Measurements from ENCODE around the gene KIAA0513.
A peak's percentile ranks its signal among the peaks of the same experiment; 100 is the strongest.

KIAA0513 gene

GRCh38 chr16:85008271-85008670, 19.3 kb upstream of the KIAA0513 start:
- no peak for DNase-seq (ENCODE audit: low read depth in 1 of 2, low spot score in 1 of 2)
- no peak overlapping the region for H3K4me3 ChIP-seq (replicated peaks; ENCODE audit: insufficient read depth, low read length)
- H3K27ac ChIP-seq (replicated peaks), result no peak overlapping the region
- no peak for TF ChIP-seq CTCF (IDR thresholded peaks at IDR 0.05; ENCODE audit: insufficient read depth, low read length)
- no peak for TF ChIP-seq SPI1 (IDR thresholded peaks at IDR 0.05; ENCODE audit: borderline replicate concordance, low read depth)
- TF ChIP-seq POLR2AphosphoS5 (IDR thresholded peaks at IDR 0.05; ENCODE audit: low read depth), result no peak
- no peak for TF ChIP-seq GABPA (IDR thresholded peaks at IDR 0.05; ENCODE audit: low read depth)
- TF ChIP-seq REST (IDR thresholded peaks at IDR 0.05; ENCODE audit: insufficient replicate concordance, low read depth), result no peak
- H3K27me3 ChIP-seq (ENCODE audit: insufficient read depth, poor library complexity, severe bottlenecking), result no peaks in the 10 kb centered on the region

- Histone ChIP-seq H3K27me3 (ENCODE audit: insufficient read depth, poor library complexity, severe bottlenecking) (no peaks in the 10 kb centered on the region), H3K4me3 (replicated peaks; ENCODE audit: insufficient read depth, low read length) (peak overlapping the region; percentile 92), H3K27ac (replicated peaks) (peak overlapping the region; percentile 97)
- no peak for TF ChIP-seq SPI1 (IDR thresholded peaks at IDR 0.05; ENCODE audit: borderline replicate concordance, low read depth)
- TF ChIP-seq REST (IDR thresholded peaks at IDR 0.05; ENCODE audit: insufficient replicate concordance, low read depth), result no peak
- no peak for TF ChIP-seq GABPA (IDR thresholded peaks at IDR 0.05; ENCODE audit: low read depth)
- TF ChIP-seq CTCF (IDR thresholded peaks at IDR 0.05; ENCODE audit: insufficient read depth, low read length), result no peak
- TF ChIP-seq POLR2AphosphoS5 (IDR thresholded peaks at IDR 0.05; ENCODE audit: low read depth), result no peak
- DNase-seq (ENCODE audit: low read depth in 1 of 2, low spot score in 1 of 2), result no peak
Measured at GRCh38 chr16:85010446-85010930, 17.1 kb upstream of the KIAA0513 start.

- Histone ChIP-seq H3K4me3 (replicated peaks; ENCODE audit: insufficient read depth, low read length) (peak within 1 kb of the TSS; percentile 92), H3K27ac (replicated peaks) (peak within 1 kb of the TSS; percentile 97), H3K27me3 (ENCODE audit: insufficient read depth, poor library complexity, severe bottlenecking) (no peaks in the 10 kb centered on the region)
- peak; percentile 71 to 81 for DNase-seq (ENCODE audit: low read depth in 1 of 2, low spot score in 1 of 2)
- TF ChIP-seq CTCF (IDR thresholded peaks at IDR 0.05; ENCODE audit: insufficient read depth, low read length), result no peak
- TF ChIP-seq GABPA (IDR thresholded peaks at IDR 0.05; ENCODE audit: low read depth), result peak; percentile 92
- TF ChIP-seq POLR2AphosphoS5 (IDR thresholded peaks at IDR 0.05; ENCODE audit: low read depth), result peak; percentile 92
- peak; percentile 31; the same call in 1 of the 2 replicates for TF ChIP-seq SPI1 (IDR thresholded peaks at IDR 0.05; ENCODE audit: borderline replicate concordance, low read depth)
- TF ChIP-seq REST (IDR thresholded peaks at IDR 0.05; ENCODE audit: insufficient replicate concordance, low read depth), result peak; percentile 11
Measured at GRCh38 chr16:85010931-85011845, 16.4 kb upstream of the KIAA0513 start, which contains the start of gene ZDHHC7. ZDHHC7 (minus strand) TSS chr16:85011535; CDS start chr16:84990618, 20,917 bp downstream.
